MM.1S (cell line): ENCODE measurements around the gene SPACDR.

ENCODE experiments used
- DNase-seq: peaks from one replicate; pipeline ENCODE4 v3.0.0-alpha.2; 2015
- H2AFZ ChIP-seq: fragments of 300-600 bp; sonication (generic); 2 replicates; pipeline ENCODE4 v1.6.0; 2016; ENCODE audit warnings: antibody characterized with exemption, low read length
- H3F3A ChIP-seq: fragments of 300-600 bp; sonication (generic); 2 replicates; pipeline ENCODE4 v1.6.1; 2016; ENCODE audit warnings: mild to moderate bottlenecking, antibody characterized with exemption, low read length, moderate library complexity, mixed read lengths; ENCODE audit not compliant: insufficient read depth
- H3K27ac ChIP-seq: fragments of 300-600 bp; sonication (generic); 2 replicates; pipeline ENCODE4 v1.5.1; 2016; ENCODE audit warnings: mild to moderate bottlenecking, low read length
- H3K27me3 ChIP-seq: fragments of 300-600 bp; sonication (generic); replicated peaks from 2 replicates; pipeline ENCODE4 v1.6.0; 2016; ENCODE audit warnings: low read length; ENCODE audit not compliant: insufficient read depth
- H3K36me3 ChIP-seq: fragments of 300-600 bp; sonication (generic); replicated peaks from 2 replicates; pipeline ENCODE4 v1.6.1; 2016; ENCODE audit warnings: mild to moderate bottlenecking, low read length, mixed read lengths; ENCODE audit not compliant: insufficient read depth
- H3K4me1 ChIP-seq: fragments of 300-600 bp; sonication (generic); 2 replicates; pipeline ENCODE4 v1.6.1; 2016; ENCODE audit warnings: low read length, mixed read lengths
- H3K4me2 ChIP-seq: fragments of 300-600 bp; sonication (generic); 2 replicates; pipeline ENCODE4 v1.6.0; 2016; ENCODE audit warnings: low read depth, low read length
- H3K4me3 ChIP-seq: fragments of 300-600 bp; sonication (generic); 2 replicates; pipeline ENCODE4 v1.5.1; 2016; ENCODE audit warnings: low read length, mixed read lengths
- H3K79me2 ChIP-seq: fragments of 300-600 bp; sonication (generic); 2 replicates; pipeline ENCODE4 v1.6.1; 2016; ENCODE audit warnings: mixed run types, low read length, mixed read lengths
- H3K9ac ChIP-seq: fragments of 300-600 bp; sonication (generic); 2 replicates; pipeline ENCODE4 v1.6.1; 2016; ENCODE audit warnings: low read length, mixed read lengths
- H3K9me2 ChIP-seq: fragments of 300-600 bp; sonication (generic); replicated peaks from 2 replicates; pipeline ENCODE4 v1.6.1; 2016; ENCODE audit warnings: mild to moderate bottlenecking, low read length, mixed read lengths; ENCODE audit not compliant: insufficient read depth
- H3K9me3 ChIP-seq: fragments of 300-600 bp; sonication (generic); replicated peaks from 2 replicates; pipeline ENCODE4 v1.6.1; 2016; ENCODE audit warnings: mild to moderate bottlenecking, low read length, mixed read lengths; ENCODE audit not compliant: insufficient read depth
- H4K20me1 ChIP-seq: fragments of 300-600 bp; sonication (generic); 2 replicates; pipeline ENCODE4 v1.6.1; 2016; ENCODE audit warnings: mild to moderate bottlenecking, low read length, moderate library complexity, mixed read lengths; ENCODE audit not compliant: insufficient read depth
- EZH2 ChIP-seq: fragments of 300-600 bp; sonication (generic); optimal IDR thresholded peaks from 2 replicates; pipeline ENCODE3; 2017; ENCODE audit warnings: low read depth, mild to moderate bottlenecking, antibody characterized with exemption, low read length, mixed read lengths
- EZH2phosphoT487 ChIP-seq: fragments of 300-600 bp; sonication (generic); IDR thresholded peaks from 2 replicates; pipeline ENCODE4 v1.6.1; 2018; ENCODE audit warnings: antibody characterized with exemption, low read length
- TF ChIP-seq, protein P1 (sequence below): fragments of 300-600 bp; sonication (generic); IDR thresholded peaks from 2 replicates; pipeline ENCODE4 v1.5.1; 2016; ENCODE audit warnings: antibody characterized with exemption, low read length, mixed read lengths

SPACDR gene

GRCh38 chr7:100438172-100438571 is 25.9 kb downstream of the SPACDR start:
- Histone ChIP-seq H3K36me3 (peaks cover 10% of the 10 kb centered on the region; the same call in 1 of the 2 replicates), H3K4me3 (no peak overlapping the region), H2AFZ (no peak overlapping the region), H3K9ac (no peak overlapping the region), H3K4me1 (0 out of 2 replicates have a peak, but pooled peaks cover 12% of the 10 kb centered on the region), H3K27ac (no peak overlapping the region), H3F3A (peaks cover 21% of the 10 kb centered on the region; the same call in 1 of the 2 replicates), H3K9me3 (no peaks in the 10 kb centered on the region), H4K20me1 (no peaks in the 10 kb centered on the region), H3K79me2 (peaks cover 27% of the 10 kb centered on the region), H3K9me2 (no peaks in the 10 kb centered on the region), H3K27me3 (no peaks in the 10 kb centered on the region), H3K4me2 (no peak overlapping the region)
- TF ChIP-seq, protein P1, sequence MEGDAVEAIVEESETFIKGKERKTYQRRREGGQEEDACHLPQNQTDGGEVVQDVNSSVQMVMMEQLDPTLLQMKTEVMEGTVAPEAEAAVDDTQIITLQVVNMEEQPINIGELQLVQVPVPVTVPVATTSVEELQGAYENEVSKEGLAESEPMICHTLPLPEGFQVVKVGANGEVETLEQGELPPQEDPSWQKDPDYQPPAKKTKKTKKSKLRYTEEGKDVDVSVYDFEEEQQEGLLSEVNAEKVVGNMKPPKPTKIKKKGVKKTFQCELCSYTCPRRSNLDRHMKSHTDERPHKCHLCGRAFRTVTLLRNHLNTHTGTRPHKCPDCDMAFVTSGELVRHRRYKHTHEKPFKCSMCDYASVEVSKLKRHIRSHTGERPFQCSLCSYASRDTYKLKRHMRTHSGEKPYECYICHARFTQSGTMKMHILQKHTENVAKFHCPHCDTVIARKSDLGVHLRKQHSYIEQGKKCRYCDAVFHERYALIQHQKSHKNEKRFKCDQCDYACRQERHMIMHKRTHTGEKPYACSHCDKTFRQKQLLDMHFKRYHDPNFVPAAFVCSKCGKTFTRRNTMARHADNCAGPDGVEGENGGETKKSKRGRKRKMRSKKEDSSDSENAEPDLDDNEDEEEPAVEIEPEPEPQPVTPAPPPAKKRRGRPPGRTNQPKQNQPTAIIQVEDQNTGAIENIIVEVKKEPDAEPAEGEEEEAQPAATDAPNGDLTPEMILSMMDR: no peak
- TF ChIP-seq EZH2 (no peak), EZH2phosphoT487 (no peak)
- no peak for DNase-seq

DNA sequence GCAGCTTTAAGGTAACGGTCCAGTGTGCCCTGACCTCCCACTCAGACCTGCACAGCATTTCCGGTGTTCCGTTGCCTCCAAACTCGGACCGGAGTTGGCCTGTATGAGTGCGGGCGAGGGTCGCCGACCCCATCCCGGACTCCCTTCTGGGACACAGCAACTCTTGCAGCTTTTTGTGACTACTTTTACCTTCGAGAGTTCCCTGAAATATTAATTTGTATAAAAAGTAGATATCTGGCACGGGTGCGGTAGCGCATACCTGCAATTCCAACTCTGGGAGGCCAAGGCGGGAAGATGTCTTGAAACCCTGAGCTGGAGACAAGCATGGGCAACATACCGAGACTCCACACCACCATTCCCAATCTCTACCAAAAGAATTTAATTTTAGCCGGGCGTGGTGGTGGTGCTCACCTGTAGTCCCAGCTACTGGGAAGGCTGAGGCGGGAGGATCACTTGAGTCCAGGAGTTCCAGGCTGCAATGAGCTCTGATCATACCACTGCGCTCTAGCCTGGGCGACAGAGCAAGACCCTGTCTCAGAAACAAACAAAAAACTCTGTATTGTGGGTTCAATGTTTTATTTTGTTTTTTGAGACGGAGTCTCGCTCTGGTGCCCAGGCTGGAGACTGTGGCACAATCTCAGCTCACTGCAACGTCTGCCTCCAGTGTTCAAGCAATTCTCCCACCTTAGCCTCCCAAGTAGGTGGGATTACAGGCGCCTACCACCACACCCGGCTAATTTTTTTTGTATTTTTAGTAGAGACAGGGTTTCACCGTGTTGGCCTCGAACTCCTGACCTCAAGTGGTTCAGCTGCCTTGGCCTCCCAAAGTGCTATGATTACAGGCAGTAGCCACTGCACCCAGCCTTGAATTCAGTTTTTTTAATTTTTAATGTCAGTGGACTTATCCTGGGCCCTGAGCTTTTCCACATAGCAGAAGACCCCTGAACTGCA is 26.6 kb downstream of the SPACDR start:
- Histone ChIP-seq H2AFZ (no peak overlapping the region), H3K4me2 (no peak overlapping the region), H3F3A (peaks cover 28% of the 10 kb centered on the region), H4K20me1 (no peaks in the 10 kb centered on the region), H3K27me3 (no peaks in the 10 kb centered on the region), H3K4me3 (no peak overlapping the region), H3K4me1 (0 out of 2 replicates have a peak, but pooled peaks cover 12% of the 10 kb centered on the region), H3K9me2 (no peaks in the 10 kb centered on the region), H3K9me3 (no peaks in the 10 kb centered on the region), H3K27ac (no peak overlapping the region), H3K79me2 (peaks cover 35% of the 10 kb centered on the region), H3K9ac (no peak overlapping the region), H3K36me3 (peaks cover 11% of the 10 kb centered on the region; the same call in 1 of the 2 replicates)
- TF ChIP-seq, protein P1: no peak
- no peak for TF ChIP-seq EZH2phosphoT487
- DNase-seq: no peak

DNA sequence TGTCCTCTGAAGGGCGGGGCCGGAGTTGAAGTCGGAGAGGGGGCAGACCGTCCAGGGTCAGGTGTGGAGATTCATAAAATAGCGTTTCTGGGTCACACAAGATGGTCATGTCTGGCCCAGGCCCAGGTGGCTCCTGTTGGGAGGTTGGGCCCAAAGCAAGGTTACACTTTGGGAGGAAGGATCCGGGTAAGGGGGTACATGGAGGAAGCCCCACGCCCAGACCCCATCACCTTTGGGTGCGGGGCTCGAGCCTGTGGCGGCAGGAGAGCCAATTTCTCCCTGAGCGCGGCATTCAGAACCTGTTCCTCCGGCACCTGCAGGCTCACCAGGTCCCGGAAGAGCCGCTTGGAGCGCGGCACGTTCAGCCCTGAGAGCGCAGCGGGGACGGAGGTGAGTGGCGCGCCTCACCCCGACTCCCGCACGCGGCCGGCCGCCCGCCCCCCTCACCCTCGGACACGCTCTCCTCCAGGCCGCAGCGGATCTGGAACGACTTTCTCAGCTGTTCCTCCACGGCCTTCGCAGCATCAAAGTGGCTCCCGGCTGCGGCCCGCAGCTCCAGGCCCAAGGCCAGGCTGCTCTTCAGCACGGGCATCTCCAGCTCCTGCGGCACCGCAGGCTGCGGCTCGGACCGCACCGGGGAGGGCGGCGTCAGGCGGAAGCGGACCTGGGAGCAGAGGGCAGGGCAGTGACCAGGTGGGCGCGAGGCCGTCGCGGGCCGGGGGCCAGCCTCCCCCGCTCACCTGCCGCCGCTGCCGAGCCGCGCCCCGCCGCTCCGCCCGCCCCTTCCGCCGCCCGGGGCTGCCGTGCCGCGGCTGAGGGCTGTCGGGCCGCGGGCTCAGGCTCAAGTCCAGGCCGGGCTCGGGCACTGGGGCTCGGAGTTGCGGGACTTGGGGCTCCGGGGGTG is 28.4 kb downstream of the SPACDR start:
- Histone ChIP-seq H2AFZ (peak overlapping the region; percentile 74; the same call in 1 of the 2 replicates), H3F3A (peaks cover 44% of the 10 kb centered on the region), H3K27ac (peak overlapping the region; percentile 94), H3K36me3 (peaks cover 11% of the 10 kb centered on the region; the same call in 1 of the 2 replicates), H3K4me2 (peak overlapping the region; percentile 87), H3K9me3 (no peaks in the 10 kb centered on the region), H3K27me3 (no peaks in the 10 kb centered on the region), H3K9ac (peak overlapping the region; percentile 98), H3K4me1 (peaks cover 15% of the 10 kb centered on the region; the same call in 1 of the 2 replicates), H3K79me2 (peaks cover 51% of the 10 kb centered on the region), H3K4me3 (peak overlapping the region; percentile 99), H4K20me1 (no peaks in the 10 kb centered on the region), H3K9me2 (no peaks in the 10 kb centered on the region)
- DNase-seq: peak; percentile 64
- TF ChIP-seq EZH2phosphoT487: no peak
- no peak for TF ChIP-seq EZH2
- TF ChIP-seq, protein P1: no peak
